Measurements from ENCODE around the gene DNMT1. TPM values are rescaled to one million over a fixed set of nuclear protein-coding genes. Genes with fewer than 3 reads are reported as not detected.
"Not testable (repeated sequence)": the region's sequence is repeated elsewhere in the genome, so short reads cannot be mapped to it uniquely, and the experiment has no call there.

Gene DNMT1
- total RNA-seq, 2 experiments from 2014 or later: 408 to 412 TPM

DNA sequence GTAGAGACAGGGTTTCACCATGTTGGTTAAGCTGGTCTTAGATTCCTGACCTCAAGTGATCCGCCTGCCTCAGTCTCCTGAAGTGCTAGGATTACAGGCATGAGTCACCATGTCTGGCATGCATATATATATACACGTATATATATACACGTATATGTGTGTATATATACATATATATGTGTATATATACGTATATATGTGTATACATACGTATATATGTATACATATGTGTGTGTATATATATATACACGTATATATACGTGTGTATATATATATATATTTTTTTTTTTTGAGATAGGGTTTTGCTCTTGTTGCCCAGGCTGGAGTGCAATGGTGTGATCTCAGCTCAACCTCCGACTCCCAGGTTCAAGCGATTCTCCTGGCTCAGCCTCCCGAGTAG is 11.9 kb downstream of the DNMT1 start:
- peaks cover 40% of the 10 kb centered on the region for H3K36me3 Mint-ChIP-seq (ENCODE audit: low read depth)
- H3K4me1 Mint-ChIP-seq (ENCODE audit: low read depth): peaks cover 16% of the 10 kb centered on the region
- ChIA-PET POLR2A (interaction anchor here (0.6 kb wide), 1 partner anchor 39 kb away, joined by 3 read pairs; no protein-coding TSS in a partner anchor), CTCF (interaction anchor here (3.3 kb wide), 1 partner anchor 68 kb away, joined by 14 read pairs; no protein-coding TSS in a partner anchor)
- H3K27ac Mint-ChIP-seq: no peak overlapping the region
- no peak for DNase-seq
- no peaks in the 10 kb centered on the region for H3K9me3 Mint-ChIP-seq (ENCODE audit: insufficient read depth)
- no peak for ATAC-seq
- no peak overlapping the region for H3K4me3 Mint-ChIP-seq
- H3K27me3 Mint-ChIP-seq (ENCODE audit: low read depth): no peaks in the 10 kb centered on the region

DNA sequence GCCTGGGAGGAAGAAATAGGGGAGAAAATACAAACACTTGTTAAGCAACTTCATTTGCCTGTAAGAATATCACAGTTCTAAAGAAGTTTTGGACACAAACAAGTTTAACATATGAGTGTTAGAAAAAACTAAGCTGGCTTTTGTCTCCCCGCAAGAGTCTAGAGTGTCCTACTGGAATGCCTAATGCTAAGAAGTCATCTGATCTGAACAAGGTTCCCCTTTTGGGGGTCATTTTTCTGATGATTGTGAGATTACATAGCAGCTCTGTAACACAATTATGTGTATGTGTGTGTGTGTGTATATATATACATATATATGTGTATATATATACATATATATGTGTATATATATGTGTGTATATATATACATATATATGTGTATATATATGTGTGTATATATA is 12.7 kb downstream of the DNMT1 start:
- Mint-ChIP-seq H3K9me3 (ENCODE audit: insufficient read depth) (no peaks in the 10 kb centered on the region), H3K27me3 (ENCODE audit: low read depth) (no peaks in the 10 kb centered on the region), H3K4me3 (no peak overlapping the region), H3K36me3 (ENCODE audit: low read depth) (peaks cover 44% of the 10 kb centered on the region), H3K4me1 (ENCODE audit: low read depth) (peaks cover 10% of the 10 kb centered on the region), H3K27ac (no peak overlapping the region)
- no peak for ATAC-seq
- no peak for DNase-seq
- POLR2A ChIA-PET: interaction anchor here (0.9 kb wide), 1 partner anchor 17 kb away, joined by 4 read pairs; no protein-coding TSS in a partner anchor
- CTCF ChIA-PET: interaction anchor here (0.7 to 3.3 kb wide), 2 partner anchors 68 to 207 kb away, joined by 3 to 14 read pairs; no protein-coding TSS in a partner anchor

GRCh38 chr19:10180459-10180858 is 14.3 kb downstream of the DNMT1 start:
- H3K36me3 Mint-ChIP-seq (ENCODE audit: low read depth): peaks cover 45% of the 10 kb centered on the region
- no peaks in the 10 kb centered on the region for H3K27me3 Mint-ChIP-seq (ENCODE audit: low read depth)
- no peak overlapping the region for H3K4me3 Mint-ChIP-seq
- DNase-seq (no peak), ATAC-seq (no peak)
- H3K4me1 Mint-ChIP-seq (ENCODE audit: low read depth): peaks cover 7% of the 10 kb centered on the region
- no peak overlapping the region for H3K27ac Mint-ChIP-seq
- H3K9me3 Mint-ChIP-seq (ENCODE audit: insufficient read depth): no peaks in the 10 kb centered on the region
- ChIA-PET POLR2A (interaction anchor here (0.6 kb wide), 1 partner anchor 1173 kb away, joined by 3 read pairs; no protein-coding TSS in a partner anchor), CTCF (interaction anchor here (1.2 to 3.3 kb wide), 2 partner anchors 26 to 70 kb away, joined by 3 to 14 read pairs; no protein-coding TSS in a partner anchor)

DNA sequence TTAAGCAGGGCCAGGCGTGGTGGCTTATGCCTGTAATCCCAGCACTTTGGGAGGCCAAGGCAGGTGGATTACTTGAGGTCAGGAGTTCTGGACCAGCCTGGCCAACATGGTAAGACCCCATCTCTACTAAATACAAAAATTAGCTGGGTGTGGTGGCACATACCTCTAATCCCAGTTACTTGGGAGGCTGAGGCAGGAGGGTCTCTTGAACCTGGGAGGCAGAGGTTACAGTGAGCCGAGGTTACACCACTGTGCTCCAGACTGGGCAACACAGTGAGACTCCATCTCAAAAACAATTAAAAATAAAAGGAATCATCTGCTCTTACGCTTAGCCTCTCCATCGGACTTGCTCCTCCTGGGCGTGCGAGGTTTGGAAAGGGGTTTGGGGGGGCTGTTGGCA is 14.7 kb downstream of the DNMT1 start:
- H3K4me1 Mint-ChIP-seq (ENCODE audit: low read depth); DNase-seq; H3K27ac Mint-ChIP-seq; ATAC-seq; H3K9me3 Mint-ChIP-seq (ENCODE audit: insufficient read depth); H3K4me3 Mint-ChIP-seq; POLR2A ChIA-PET; H3K27me3 Mint-ChIP-seq (ENCODE audit: low read depth): not testable (repeated sequence)
- CTCF ChIA-PET: interaction anchor here (1.2 to 3.3 kb wide), 2 partner anchors 26 to 70 kb away, joined by 3 to 14 read pairs; no protein-coding TSS in a partner anchor
- H3K36me3 Mint-ChIP-seq (ENCODE audit: low read depth): peaks cover 48% of the 10 kb centered on the region

GRCh38 chr19:10173527-10173926 is 21.2 kb downstream of the DNMT1 start:
- H3K36me3 Mint-ChIP-seq (ENCODE audit: low read depth): peaks cover 62% of the 10 kb centered on the region
- no peaks in the 10 kb centered on the region for H3K9me3 Mint-ChIP-seq (ENCODE audit: insufficient read depth)
- CTCF ChIA-PET: interaction anchor here (0.9 to 1.4 kb wide), 2 partner anchors 31 to 77 kb away, joined by 3 to 4 read pairs; no protein-coding TSS in a partner anchor

DNA sequence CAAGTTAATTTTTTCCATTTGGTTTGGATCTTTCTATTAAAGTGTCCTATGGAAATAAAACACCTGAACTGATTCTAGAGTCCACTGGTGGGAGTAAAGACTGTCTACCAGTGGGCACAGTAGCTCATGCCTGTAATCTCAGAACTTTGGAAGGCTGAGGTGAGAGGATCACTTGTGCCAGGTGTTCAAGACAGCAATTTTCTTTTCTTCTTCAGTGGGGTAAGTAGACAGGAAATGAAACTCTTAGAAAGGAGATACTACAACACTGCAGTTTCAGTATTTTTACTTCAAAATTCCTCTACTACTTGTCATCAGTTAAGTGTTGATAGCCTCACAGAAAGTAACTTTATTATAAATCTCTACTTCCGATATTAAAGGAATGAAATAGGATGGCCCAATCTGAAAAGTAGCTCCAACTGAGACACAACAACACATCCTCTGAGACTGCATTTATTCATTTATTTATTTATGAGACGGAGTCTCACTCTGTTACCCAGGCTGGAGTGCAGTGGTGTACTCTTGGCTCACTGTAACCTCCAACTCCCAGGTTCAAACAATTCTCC is 26.3 kb downstream of the DNMT1 start:
- Mint-ChIP-seq H3K4me1 (ENCODE audit: low read depth) (peaks cover 9% of the 10 kb centered on the region), H3K27ac (peak overlapping the region; percentile 66), H3K36me3 (ENCODE audit: low read depth) (peaks cover 61% of the 10 kb centered on the region), H3K4me3 (no peak overlapping the region), H3K27me3 (ENCODE audit: low read depth) (no peaks in the 10 kb centered on the region), H3K9me3 (ENCODE audit: insufficient read depth) (no peaks in the 10 kb centered on the region)
- CTCF ChIA-PET: interaction anchor here (2.0 kb wide), 1 partner anchor 81 kb away, joined by 10 read pairs; no protein-coding TSS in a partner anchor
- POLR2A ChIA-PET: interaction anchor here (1.2 kb wide), 1 partner anchor 26 kb away, joined by 4 read pairs; no protein-coding TSS in a partner anchor
- DNase-seq (no peak), ATAC-seq (no peak)

More at GRCh38 chr19:10173527-10173926, 21.2 kb downstream of the DNMT1 start:
- no peak for DNase-seq
- Mint-ChIP-seq H3K27ac (no peak overlapping the region), H3K4me1 (ENCODE audit: low read depth) (peaks cover 5% of the 10 kb centered on the region), H3K4me3 (no peak overlapping the region), H3K27me3 (ENCODE audit: low read depth) (no peaks in the 10 kb centered on the region)
- ATAC-seq: no peak
- POLR2A ChIA-PET: interaction anchor here (1.0 to 1.1 kb wide), 2 partner anchors 13 to 78 kb away, joined by 3 to 4 read pairs; partner anchors contain the start of gene MRPL4

- H3K27me3 Mint-ChIP-seq (ENCODE audit: low read depth): no peaks in the 10 kb centered on the region
- H3K27ac Mint-ChIP-seq: no peak overlapping the region
- CTCF ChIA-PET: interaction anchor here (0.6 to 2.0 kb wide), 2 partner anchors 82 to 1287 kb away, joined by 4 to 10 read pairs; no protein-coding TSS in a partner anchor
- no peak for DNase-seq
- ATAC-seq: no peak
- POLR2A ChIA-PET: interaction anchor here (0.9 kb wide), 1 partner anchor 25 kb away, joined by 3 read pairs; no protein-coding TSS in a partner anchor
- peaks cover 9% of the 10 kb centered on the region for H3K4me1 Mint-ChIP-seq (ENCODE audit: low read depth)
- no peaks in the 10 kb centered on the region for H3K9me3 Mint-ChIP-seq (ENCODE audit: insufficient read depth)
- peaks cover 63% of the 10 kb centered on the region for H3K36me3 Mint-ChIP-seq (ENCODE audit: low read depth)
- no peak overlapping the region for H3K4me3 Mint-ChIP-seq
These were observed 27.3 kb downstream of the DNMT1 start for GRCh38 chr19:10167459-10167858.

- DNase-seq; CTCF ChIA-PET; ATAC-seq; H3K27ac Mint-ChIP-seq; H3K9me3 Mint-ChIP-seq (ENCODE audit: insufficient read depth); H3K4me1 Mint-ChIP-seq (ENCODE audit: low read depth); H3K4me3 Mint-ChIP-seq; H3K27me3 Mint-ChIP-seq (ENCODE audit: low read depth): not testable (repeated sequence)
- H3K36me3 Mint-ChIP-seq (ENCODE audit: low read depth): peaks cover 62% of the 10 kb centered on the region
- POLR2A ChIA-PET: interaction anchor here (0.8 kb wide), 1 partner anchor 99 kb away, joined by 4 read pairs; no protein-coding TSS in a partner anchor
These were observed 28.3 kb downstream of the DNMT1 start for GRCh38 chr19:10166501-10166900.

- Mint-ChIP-seq H3K36me3 (ENCODE audit: low read depth) (peaks cover 60% of the 10 kb centered on the region), H3K27ac (no peak overlapping the region), H3K4me1 (ENCODE audit: low read depth) (peaks cover 9% of the 10 kb centered on the region), H3K27me3 (ENCODE audit: low read depth) (no peaks in the 10 kb centered on the region), H3K9me3 (ENCODE audit: insufficient read depth) (no peaks in the 10 kb centered on the region), H3K4me3 (no peak overlapping the region)
- CTCF ChIA-PET: interaction anchor here (1.5 kb wide), 1 partner anchor 84 kb away, joined by 4 read pairs; no protein-coding TSS in a partner anchor
- DNase-seq: no peak
- ATAC-seq: no peak
- POLR2A ChIA-PET: interaction anchor here (1.0 kb wide), 2 partner anchors 16 to 23 kb away, joined by 3 to 4 read pairs; no protein-coding TSS in a partner anchor
These were observed 28.7 kb downstream of the DNMT1 start for GRCh38 chr19:10166046-10166445.

DNA sequence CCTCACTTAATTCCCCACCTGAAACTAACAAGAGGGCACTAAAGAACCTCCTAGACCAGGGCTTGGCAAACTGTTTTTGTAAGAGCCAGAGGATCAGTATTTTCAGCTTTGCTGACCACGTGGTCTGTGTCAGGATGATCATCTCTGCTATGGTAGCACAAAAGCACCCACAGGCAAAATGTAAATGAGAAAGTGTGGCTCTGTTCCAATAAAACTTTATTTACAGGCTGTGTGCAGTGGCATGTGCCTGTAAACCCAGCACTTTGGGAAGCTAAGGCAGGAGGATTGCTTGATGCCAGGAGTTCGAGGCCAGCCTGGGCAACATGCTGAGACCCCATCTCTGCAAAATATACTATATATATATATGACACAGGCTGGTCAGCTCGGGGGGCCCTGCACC is 31.2 kb downstream of the DNMT1 start:
- CTCF ChIA-PET: interaction anchor here (1.6 kb wide), 1 partner anchor 20 kb away, joined by 4 read pairs; no protein-coding TSS in a partner anchor
- peak overlapping the region; percentile 33 for H3K27ac Mint-ChIP-seq

GRCh38 chr19:10159610-10160009 is 35.1 kb downstream of the DNMT1 start:
- POLR2A ChIA-PET: no interaction called here
- H3K36me3 Mint-ChIP-seq (ENCODE audit: low read depth): peaks cover 73% of the 10 kb centered on the region

More for the DNA sequence above, 31.2 kb downstream of the DNMT1 start:
- Mint-ChIP-seq H3K27me3 (ENCODE audit: low read depth) (no peaks in the 10 kb centered on the region), H3K9me3 (ENCODE audit: insufficient read depth) (no peaks in the 10 kb centered on the region), H3K4me3 (no peak overlapping the region), H3K4me1 (ENCODE audit: low read depth) (peaks cover 5% of the 10 kb centered on the region), H3K36me3 (ENCODE audit: low read depth) (peaks cover 64% of the 10 kb centered on the region)
- POLR2A ChIA-PET: no interaction called here
- ATAC-seq (no peak), DNase-seq (no peak)

DNA sequence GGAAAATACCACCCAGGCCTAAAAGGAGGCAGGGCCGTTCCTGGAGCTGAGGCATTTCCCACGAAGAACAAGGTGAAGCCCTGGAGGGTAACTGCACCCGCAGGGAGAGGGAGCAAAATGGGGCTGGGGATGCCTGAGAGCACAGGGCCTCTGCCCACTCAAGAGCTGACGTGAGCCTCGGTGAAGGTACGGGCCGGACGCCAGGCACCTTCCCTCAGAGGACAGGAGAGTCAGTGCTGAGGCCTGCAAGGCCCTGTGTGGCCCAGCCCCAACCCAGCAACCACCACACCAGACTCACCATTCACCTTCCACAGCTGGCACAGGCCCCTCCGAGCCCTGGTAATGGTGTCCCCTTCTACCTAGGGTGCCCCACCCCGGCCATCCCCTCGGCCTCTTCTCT is 36.3 kb downstream of the DNMT1 start:
- DNase-seq (no peak), ATAC-seq (no peak)
- H3K36me3 Mint-ChIP-seq (ENCODE audit: low read depth): peaks cover 75% of the 10 kb centered on the region
- POLR2A ChIA-PET: interaction anchor here (1.7 kb wide), 1 partner anchor 29 kb away, joined by 3 read pairs; no protein-coding TSS in a partner anchor
- CTCF ChIA-PET: interaction anchor here (1.7 kb wide), 1 partner anchor 16 kb away, joined by 5 read pairs; no protein-coding TSS in a partner anchor
- H3K27ac Mint-ChIP-seq: no peak overlapping the region
- no peaks in the 10 kb centered on the region for H3K27me3 Mint-ChIP-seq (ENCODE audit: low read depth)
- no peaks in the 10 kb centered on the region for H3K4me1 Mint-ChIP-seq (ENCODE audit: low read depth)
- H3K9me3 Mint-ChIP-seq (ENCODE audit: insufficient read depth): no peaks in the 10 kb centered on the region
- H3K4me3 Mint-ChIP-seq: no peak overlapping the region

More at GRCh38 chr19:10159610-10160009, 35.1 kb downstream of the DNMT1 start:
- H3K27me3 Mint-ChIP-seq (ENCODE audit: low read depth): no peaks in the 10 kb centered on the region
- DNase-seq (no peak), ATAC-seq (no peak)
- H3K27ac Mint-ChIP-seq: no peak overlapping the region
- no peaks in the 10 kb centered on the region for H3K4me1 Mint-ChIP-seq (ENCODE audit: low read depth)
- H3K9me3 Mint-ChIP-seq (ENCODE audit: insufficient read depth): no peaks in the 10 kb centered on the region
- H3K4me3 Mint-ChIP-seq: no peak overlapping the region
- CTCF ChIA-PET: interaction anchor here (0.7 to 1.7 kb wide), 2 partner anchors 9 to 17 kb away, joined by 3 to 5 read pairs; no protein-coding TSS in a partner anchor
